ENCODE measurements around the gene SLC29A3. TPM values are rescaled to one million over a fixed set of nuclear protein-coding genes. Genes with fewer than 3 reads are reported as not detected.

Gene SLC29A3
- total and polyA plus RNA-seq, 2 of the 8 experiments (the other 6 are each of a cell fraction or from before 2014, with no cell fraction given), result 14.0 to 24.6 TPM

DNA sequence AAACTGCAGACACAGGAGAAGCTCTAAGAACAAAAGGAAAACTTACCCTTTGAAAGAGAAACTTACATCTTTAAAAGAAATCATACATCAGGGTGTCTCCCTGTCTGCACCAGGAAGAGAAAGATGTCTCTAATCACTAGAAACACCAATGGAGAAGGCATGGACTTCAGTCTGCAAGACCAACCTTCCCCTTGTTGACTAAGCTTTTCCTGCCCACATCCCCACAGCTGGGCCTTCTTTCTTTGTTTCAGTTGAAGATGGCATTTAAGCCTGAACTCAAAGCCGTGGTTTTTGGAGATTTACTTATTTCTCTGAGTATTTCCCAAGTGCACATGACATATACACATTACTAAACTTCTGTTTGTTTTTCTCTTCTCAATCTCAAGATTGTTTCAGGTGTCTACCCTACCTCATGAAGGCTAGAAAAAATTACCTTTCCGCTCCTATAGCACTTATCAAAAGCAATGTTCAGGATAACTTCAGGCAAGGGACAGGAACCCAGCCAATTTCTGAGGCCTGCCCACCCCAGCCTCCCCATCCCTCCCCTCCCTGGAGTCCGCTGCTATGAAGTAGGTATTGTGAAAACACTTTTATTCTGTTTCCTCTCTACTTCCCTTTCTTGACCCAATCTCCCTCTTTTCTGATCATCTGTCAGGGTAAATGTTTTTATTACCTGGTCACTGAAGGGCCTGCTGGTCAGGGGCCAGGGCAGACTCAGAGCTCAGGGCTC, 2.8 kb upstream of the SLC29A3 start:
- Histone ChIP-seq H4K8ac (ENCODE audit: extremely low read depth, insufficient read depth, low read length) (no peak overlapping the region), H2BK5ac (ENCODE audit: low read depth, low read length) (no peak overlapping the region), H3K9me3 (ENCODE audit: insufficient read depth in 2 of 2, low read depth in 1 of 2, low read length in 1 of 2) (no peaks in the 10 kb centered on the region), H2AK5ac (ENCODE audit: low read depth, low read length) (no peak overlapping the region), H4K91ac (replicated peaks; ENCODE audit: insufficient read length, low read length) (no peak overlapping the region), H3K4me1 (replicated peaks in 1 of 4; ENCODE audit: control insufficient read depth in 3 of 4, insufficient read depth in 4 of 4, low read length in 3 of 4) (peaks cover 2 to 10% (median 3%) of the 10 kb centered on the region in 4 experiments; a peak in 4 of 7 replicates), H3K36me3 (ENCODE audit: control insufficient read depth in 2 of 4, insufficient read depth in 4 of 4, low read length in 3 of 4) (no peaks in the 10 kb centered on the region), H3K14ac (ENCODE audit: insufficient read length) (no peak overlapping the region), H2BK12ac (ENCODE audit: low read depth, low read length) (0 out of 2 replicates have a peak overlapping the region, but pooled peaks have one; percentile 84), H3K23ac (ENCODE audit: insufficient read length) (no peak overlapping the region), H3K18ac (ENCODE audit: extremely low read depth, low read length) (no peak overlapping the region), H2BK20ac (ENCODE audit: low read length) (no peak overlapping the region), H3K56ac (replicated peaks; ENCODE audit: insufficient read length, low read depth, low read length) (no peak overlapping the region), H3K79me1 (ENCODE audit: low read depth, low read length) (no peaks in the 10 kb centered on the region), H3K23me2 (ENCODE audit: low read depth, low read length) (no peaks in the 10 kb centered on the region), H2BK120ac (replicated peaks; ENCODE audit: low read depth, low read length) (peak overlapping the region; percentile 53), H3K4me2 (ENCODE audit: insufficient read depth in 1 of 2, low read depth in 2 of 2, low read length in 2 of 2) (no peak overlapping the region), H2BK15ac (ENCODE audit: low read length) (no peak overlapping the region), H3K27me3 (replicated peaks in 1 of 4; ENCODE audit: control insufficient read depth in 3 of 4, extremely low read depth in 1 of 4, insufficient read depth in 3 of 4, low read length in 3 of 4) (peaks cover 0 to 10% (median 3%) of the 10 kb centered on the region in 4 experiments; a peak in 4 of 7 replicates), H3K79me2 (ENCODE audit: control insufficient read depth in 1 of 2, insufficient read depth in 2 of 2, low read length in 2 of 2) (no peaks in the 10 kb centered on the region), H2AFZ (ENCODE audit: low read length) (no peak overlapping the region), H3K4me3 (ENCODE audit: extremely low read depth in 1 of 4, insufficient read depth in 2 of 4, low read depth in 3 of 4, low read length in 4 of 4) (no peak overlapping the region), H3K9ac (replicated peaks in 1 of 4; ENCODE audit: extremely low read depth in 1 of 4, low read depth in 3 of 4, low read length in 3 of 4) (no peak overlapping the region), H3K27ac (ENCODE audit: low read depth, low read length) (no peak overlapping the region), H4K5ac (ENCODE audit: insufficient read length, low read depth, low read length) (no peak overlapping the region), H4K20me1 (replicated peaks in 1 of 2; ENCODE audit: control insufficient read depth in 1 of 2, insufficient read depth in 2 of 2, low read length in 2 of 2) (no peaks in the 10 kb centered on the region), H3K4ac (replicated peaks; ENCODE audit: insufficient read length, low read depth, low read length) (no peak overlapping the region)
- ChIA-PET CTCF (ENCODE audit: partially characterized antibody) (interaction anchor here (0.6 to 22.4 kb wide), 29 partner anchors 8 to 445 kb away, joined by 3 to 401 read pairs (median 6); no protein-coding TSS in a partner anchor), POLR2A (ENCODE audit: partially characterized antibody) (interaction anchor here (1.3 to 1.9 kb wide), 2 partner anchors 10 to 61 kb away, joined by 3 to 4 read pairs; no protein-coding TSS in a partner anchor)
- no peak for DNase-seq (ENCODE audit: low read depth in 1 of 2, low spot score in 2 of 2)
- 87% methylated on average over 3 of the region's 3 CpGs; no CpG with 5 or more reads in 1 of the 2 experiments for WGBS, 2 experiments (ENCODE audit: extremely low coverage in 1 of 2, insufficient coverage in 1 of 2, insufficient read length in 1 of 2, insufficient replicate concordance in 2 of 2, low coverage in 1 of 2, low lambda C conversion rate in 2 of 2, missing lambda C conversion rate in 1 of 2)
- FAIRE-seq, result no peak
- TF ChIP-seq, protein P1, sequence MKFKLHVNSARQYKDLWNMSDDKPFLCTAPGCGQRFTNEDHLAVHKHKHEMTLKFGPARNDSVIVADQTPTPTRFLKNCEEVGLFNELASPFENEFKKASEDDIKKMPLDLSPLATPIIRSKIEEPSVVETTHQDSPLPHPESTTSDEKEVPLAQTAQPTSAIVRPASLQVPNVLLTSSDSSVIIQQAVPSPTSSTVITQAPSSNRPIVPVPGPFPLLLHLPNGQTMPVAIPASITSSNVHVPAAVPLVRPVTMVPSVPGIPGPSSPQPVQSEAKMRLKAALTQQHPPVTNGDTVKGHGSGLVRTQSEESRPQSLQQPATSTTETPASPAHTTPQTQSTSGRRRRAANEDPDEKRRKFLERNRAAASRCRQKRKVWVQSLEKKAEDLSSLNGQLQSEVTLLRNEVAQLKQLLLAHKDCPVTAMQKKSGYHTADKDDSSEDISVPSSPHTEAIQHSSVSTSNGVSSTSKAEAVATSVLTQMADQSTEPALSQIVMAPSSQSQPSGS (IDR thresholded peaks at IDR 0.05; ENCODE audit: low read length), result no peak
- TF ChIP-seq PHF8 (conservative IDR thresholded peaks at IDR 0.05; ENCODE audit: low read depth, low read length) (no peak), EP300 (IDR thresholded peaks at IDR 0.05; ENCODE audit: borderline replicate concordance in 1 of 2, low read depth in 2 of 2, low read length in 2 of 2) (no peak), BRCA1 (IDR thresholded peaks at IDR 0.05; ENCODE audit: low read depth, low read length) (no peak), SIN3A (conservative IDR thresholded peaks at IDR 0.05 in 1 of 2, IDR thresholded peaks at IDR 0.05 in 1 of 2; ENCODE audit: low read depth in 1 of 2, low read length in 2 of 2) (no peak), MAX (IDR thresholded peaks at IDR 0.05) (no peak)

Measured in H1 (cell line).